Neural cell (in vitro differentiated cells): ENCODE measurements around the gene RHOC. TPM values are rescaled to one million over a fixed set of nuclear protein-coding genes. Genes with fewer than 3 reads are reported as not detected.

Source experiments
- H2AFZ ChIP-seq: fragments of 200-600, 300-800 bp; sonication (generic), shearing (Covaris generic); 2 replicates; pipeline ENCODE4 v1.6.0; 2014; ENCODE audit warnings: low read depth, mild to moderate bottlenecking, antibody characterized with exemption, low read length, moderate library complexity
- H3F3A ChIP-seq: fragments of 200-600 bp; shearing (Covaris generic); 2 replicates; pipeline ENCODE4 v1.6.1; 2016; ENCODE audit warnings: mild to moderate bottlenecking, moderate library complexity, mixed read lengths, antibody characterized with exemption, low read length; ENCODE audit not compliant: insufficient read depth, poor library complexity, severe bottlenecking
- H3K27ac ChIP-seq: fragments of 200-600, 300-800 bp; sonication (generic), shearing (Covaris generic); 2 replicates; pipeline ENCODE4 v1.5.1; 2014; ENCODE audit warnings: mild to moderate bottlenecking, low read length, moderate library complexity
- H3K27me3 ChIP-seq: fragments of 300-800, 200-600 bp; sonication (generic), shearing (Covaris generic); 2 replicates; pipeline ENCODE4 v1.6.0; 2014; ENCODE audit warnings: mild to moderate bottlenecking, low read depth, low read length, moderate library complexity; ENCODE audit not compliant: insufficient read depth
- H3K36me3 ChIP-seq: fragments of 300-800, 200-600 bp; sonication (generic), shearing (Covaris generic); 2 replicates; pipeline ENCODE4 v1.5.1; 2014; ENCODE audit warnings: mild to moderate bottlenecking, antibody characterized with exemption, low read length, moderate library complexity; ENCODE audit not compliant: insufficient read depth
- H3K4me2 ChIP-seq: fragments of 300-800, 200-600 bp; sonication (generic), shearing (Covaris generic); 2 replicates; pipeline ENCODE4 v1.6.0; 2014; ENCODE audit warnings: mild to moderate bottlenecking, low read length
- H3K4me3 ChIP-seq: fragments of 300-800, 200-600 bp; sonication (generic), shearing (Covaris generic); 2 replicates; pipeline ENCODE4 v1.5.1; 2014; ENCODE audit warnings: mild to moderate bottlenecking, low read length, moderate library complexity
- H3K79me2 ChIP-seq: fragments of 200-600 bp; shearing (Covaris generic); replicated peaks from 2 replicates; pipeline ENCODE4 v1.6.0; 2014; ENCODE audit warnings: mild to moderate bottlenecking, low read length, moderate library complexity; ENCODE audit not compliant: insufficient read depth
- H3K9ac ChIP-seq: fragments of 300-800, 200-600 bp; sonication (generic), shearing (Covaris generic); 2 replicates; pipeline ENCODE4 v1.6.1; 2016; ENCODE audit warnings: mild to moderate bottlenecking, low read length, mixed read lengths
- H3K9me2 ChIP-seq: fragments of 200-600 bp; shearing (Covaris generic); 2 replicates; pipeline ENCODE4 v1.6.1; 2016; ENCODE audit warnings: mild to moderate bottlenecking, low read length, mixed read lengths; ENCODE audit not compliant: insufficient read depth
- H3K9me3 ChIP-seq: fragments of 200-600, 300-800 bp; sonication (generic), shearing (Covaris generic); 2 replicates; pipeline ENCODE4 v1.6.1; 2016; ENCODE audit warnings: mild to moderate bottlenecking, mixed run types, low read length, moderate library complexity, mixed read lengths
- H4K20me1 ChIP-seq: fragments of 200-600 bp; shearing (Covaris generic); 2 replicates; pipeline ENCODE4 v1.6.1; 2016; ENCODE audit warnings: mild to moderate bottlenecking, mixed run types; ENCODE audit not compliant: insufficient read depth
- CTCF ChIP-seq: fragments of 450-650 bp; IDR thresholded peaks from 2 replicates; pipeline ENCODE4 v1.5.1; 2014; ENCODE audit warnings: antibody characterized with exemption, mild to moderate bottlenecking, moderate library complexity; ENCODE audit not compliant: poor library complexity, severe bottlenecking
- EP300 ChIP-seq: fragments of 450-650 bp; conservative IDR thresholded peaks from 2 replicates; pipeline ENCODE4 v1.6.1; 2014; ENCODE audit warnings: antibody characterized with exemption, mild to moderate bottlenecking, moderate library complexity; ENCODE audit not compliant: poor library complexity, severe bottlenecking
- EZH2 ChIP-seq: fragments of 200-600, 300-800 bp; shearing (Covaris generic), sonication (generic); IDR thresholded peaks from 2 replicates; pipeline ENCODE4 v1.6.1; 2014; ENCODE audit warnings: antibody characterized with exemption, low read length, borderline replicate concordance, mild to moderate bottlenecking; ENCODE audit not compliant: insufficient read depth, poor library complexity, severe bottlenecking
- MXI1 ChIP-seq: fragments of 450-650 bp; conservative IDR thresholded peaks from 2 replicates; pipeline ENCODE4 v1.6.1; 2014; ENCODE audit warnings: antibody characterized with exemption, mild to moderate bottlenecking; ENCODE audit not compliant: poor library complexity, severe bottlenecking
- POLR2AphosphoS5 ChIP-seq: IDR thresholded peaks from 2 replicates; pipeline ENCODE4 v1.6.1; 2012
- RAD21 ChIP-seq: fragments of 450-650 bp; conservative IDR thresholded peaks from 2 replicates; pipeline ENCODE4 v1.6.1; 2014; ENCODE audit warnings: antibody characterized with exemption, mild to moderate bottlenecking, moderate library complexity
- REST ChIP-seq: IDR thresholded peaks from 2 replicates; pipeline ENCODE4 v1.6.1; 2012; ENCODE audit warnings: borderline replicate concordance
- SMC3 ChIP-seq: fragments of 450-650 bp; conservative IDR thresholded peaks from 2 replicates; pipeline ENCODE4 v1.6.1; 2014; ENCODE audit warnings: antibody characterized with exemption, mild to moderate bottlenecking, moderate library complexity; ENCODE audit not compliant: poor library complexity
- TAF1 ChIP-seq: IDR thresholded peaks from 2 replicates; pipeline ENCODE4 v1.6.1; 2012; ENCODE audit warnings: low read depth
- polyA plus RNA-seq: library from polyadenylated mRNA; depleted of rRNA; stranded (reverse); fragments of >200 nt; gene quantifications from 2 replicates; pipeline ENCODE4 v1.2.3, GENCODE V29; 2014

The RHOC gene
- polyA plus RNA-seq, 1 donor from 2014 or later = 5.0 TPM

- no peaks in the 10 kb centered on the region for H3K9me2 ChIP-seq
- no peaks in the 10 kb centered on the region for H3K36me3 ChIP-seq
- no peaks in the 10 kb centered on the region for H3K79me2 ChIP-seq
- H4K20me1 ChIP-seq = no peaks in the 10 kb centered on the region
- no peaks in the 10 kb centered on the region for H3K27me3 ChIP-seq
- H3K9me3 ChIP-seq = no peaks in the 10 kb centered on the region
- H3K4me3 ChIP-seq = no peak overlapping the region
- TF ChIP-seq POLR2AphosphoS5 (no peak), CTCF (no peak), MXI1 (no peak), EZH2 (no peak), TAF1 (no peak), REST (no peak), RAD21 (no peak), SMC3 (no peak), EP300 (no peak)
- no peak overlapping the region for H3K4me2 ChIP-seq
- no peak overlapping the region for H3K9ac ChIP-seq
- H3F3A ChIP-seq = no peaks in the 10 kb centered on the region
- no peak overlapping the region for H2AFZ ChIP-seq
- no peak overlapping the region for H3K27ac ChIP-seq
Observed at GRCh38 chr1:112699425-112700144, 7.3 kb downstream of the RHOC start.

GRCh38 chr1:112698366-112699310 is 8.3 kb downstream of the RHOC start:
- H3K9me3 ChIP-seq = no peaks in the 10 kb centered on the region
- TF ChIP-seq MXI1 (no peak), CTCF (no peak), RAD21 (no peak), POLR2AphosphoS5 (no peak), EZH2 (no peak), TAF1 (no peak), SMC3 (no peak), REST (no peak), EP300 (no peak)
- no peaks in the 10 kb centered on the region for H3F3A ChIP-seq
- H2AFZ ChIP-seq = no peak overlapping the region
- H3K27me3 ChIP-seq = no peaks in the 10 kb centered on the region
- H3K27ac ChIP-seq = no peak overlapping the region
- no peak overlapping the region for H3K9ac ChIP-seq
- no peak overlapping the region for H3K4me3 ChIP-seq
- no peaks in the 10 kb centered on the region for H3K9me2 ChIP-seq
- no peaks in the 10 kb centered on the region for H4K20me1 ChIP-seq
- no peaks in the 10 kb centered on the region for H3K36me3 ChIP-seq
- no peak overlapping the region for H3K4me2 ChIP-seq
- H3K79me2 ChIP-seq = no peaks in the 10 kb centered on the region
